Liver (tissue), 9 donors: ENCODE results near the gene RNF145. TPM values are rescaled to one million over a fixed set of nuclear protein-coding genes. Genes with fewer than 3 reads are reported as not detected.
"Not testable (repeated sequence)": the region's sequence is repeated elsewhere in the genome, so short reads cannot be mapped to it uniquely, and the experiment has no call there.

Experiments used
- DNase-seq: peaks from one replicate; pipeline ENCODE4 v3.0.0-alpha.2; 2017; ENCODE audit warnings: low spot score
- H3K27ac ChIP-seq, 2 donors: one replicate each; pipeline ENCODE4 v1.7.0; 2013; ENCODE audit warnings: inconsistent platforms in 2 of 2, low read length in 2 of 2, control low read depth in 1 of 2, low read depth in 1 of 2, mild to moderate bottlenecking in 1 of 2
- H3K27me3 ChIP-seq, 4 donors: one replicate each; pipeline versions ENCODE4 v1.6.1 to v1.7.0; 2013; ENCODE audit warnings: low read length in 3 of 4, inconsistent platforms in 1 of 4, mild to moderate bottlenecking in 1 of 4, moderate library complexity in 1 of 4; ENCODE audit not compliant: control insufficient read depth in 4 of 4, insufficient read depth in 4 of 4
- H3K36me3 ChIP-seq, 4 donors: one replicate each; pipeline versions ENCODE4 v1.6.1 to v1.7.0; 2013; ENCODE audit warnings: low read length in 3 of 4, mild to moderate bottlenecking in 3 of 4, low read depth in 1 of 4, moderate library complexity in 1 of 4; ENCODE audit not compliant: control insufficient read depth in 4 of 4, insufficient read depth in 3 of 4
- H3K4me1 ChIP-seq, 4 donors: one replicate each; pipeline versions ENCODE4 v1.6.1 to v1.7.0; 2013; ENCODE audit warnings: low read length in 3 of 4, mild to moderate bottlenecking in 3 of 4, moderate library complexity in 1 of 4; ENCODE audit not compliant: control insufficient read depth in 4 of 4, insufficient read depth in 4 of 4
- H3K4me3 ChIP-seq, 3 donors: one replicate each; pipeline versions ENCODE4 v1.6.1 to v1.7.0; 2013; ENCODE audit warnings: low read length in 3 of 3, control low read depth in 1 of 3, low read depth in 1 of 3, mild to moderate bottlenecking in 1 of 3
- H3K9ac ChIP-seq, 2 donors: one replicate each; pipeline ENCODE4 v1.7.0; 2013; ENCODE audit warnings: low read length in 2 of 2, mild to moderate bottlenecking in 2 of 2, moderate library complexity in 2 of 2, control low read depth in 1 of 2, low read depth in 1 of 2
- H3K9me3 ChIP-seq, 4 donors: one replicate each; pipeline versions ENCODE4 v1.6.1 to v1.7.0; 2013; ENCODE audit warnings: low read length in 3 of 4; ENCODE audit not compliant: control insufficient read depth in 4 of 4
- ATF3 ChIP-seq: IDR thresholded peaks from 2 replicates; pipeline ENCODE4 v1.6.1; 2016; ENCODE audit warnings: antibody characterized with exemption
- EGR1 ChIP-seq, 2 donors: IDR thresholded peaks; 2 replicates each; pipeline ENCODE4 v1.6.1; 2016 to 2018; ENCODE audit warnings: antibody characterized with exemption in 2 of 2, low read depth in 2 of 2
- FOXA1 ChIP-seq: IDR thresholded peaks from 2 replicates; pipeline ENCODE4 v1.6.1; 2016; ENCODE audit warnings: antibody characterized with exemption
- FOXA2 ChIP-seq: IDR thresholded peaks from 2 replicates; pipeline ENCODE4 v1.6.1; 2016; ENCODE audit warnings: antibody characterized with exemption
- HNF4A ChIP-seq, 2 donors: conservative IDR thresholded peaks; 2 replicates each; pipeline ENCODE4 v1.6.1; 2016; ENCODE audit warnings: antibody characterized with exemption in 2 of 2, mild to moderate bottlenecking in 2 of 2
- HNF4G ChIP-seq: IDR thresholded peaks from 2 replicates; pipeline ENCODE4 v1.6.1; 2016; ENCODE audit warnings: antibody characterized with exemption
- JUND ChIP-seq, 2 donors: IDR thresholded peaks; 2 replicates each; pipeline ENCODE4 v1.6.1; 2016; ENCODE audit warnings: antibody characterized with exemption in 2 of 2
- MAX ChIP-seq: IDR thresholded peaks from 2 replicates; pipeline ENCODE4 v1.6.1; 2016; ENCODE audit warnings: antibody characterized with exemption
- NR2F2 ChIP-seq: IDR thresholded peaks from 2 replicates; pipeline ENCODE4 v1.6.1; 2016; ENCODE audit warnings: antibody characterized with exemption
- RAD21 ChIP-seq, 2 donors: IDR thresholded peaks; 2 replicates each; pipeline ENCODE4 v1.6.1; 2016; ENCODE audit warnings: antibody characterized with exemption in 2 of 2, mild to moderate bottlenecking in 2 of 2
- REST ChIP-seq: IDR thresholded peaks from 2 replicates; pipeline ENCODE4 v1.6.1; 2016; ENCODE audit warnings: antibody characterized with exemption, mild to moderate bottlenecking
- RXRA ChIP-seq, 2 donors: IDR thresholded peaks; 2 replicates each; pipeline ENCODE4 v1.6.1; 2017 to 2018; ENCODE audit warnings: antibody characterized with exemption in 2 of 2, mild to moderate bottlenecking in 1 of 2
- SP1 ChIP-seq: IDR thresholded peaks from 2 replicates; pipeline ENCODE4 v1.6.1; 2018; ENCODE audit warnings: antibody characterized with exemption, mild to moderate bottlenecking
- TAF1 ChIP-seq: conservative IDR thresholded peaks from 2 replicates; pipeline ENCODE4 v1.6.1; 2016; ENCODE audit warnings: antibody characterized with exemption, mild to moderate bottlenecking
- YY1 ChIP-seq: IDR thresholded peaks from 2 replicates; pipeline ENCODE4 v1.6.1; 2016; ENCODE audit warnings: antibody characterized with exemption, mild to moderate bottlenecking
- ZBTB33 ChIP-seq: IDR thresholded peaks from 2 replicates; pipeline ENCODE4 v1.6.1; 2016; ENCODE audit warnings: antibody characterized with exemption
- WGBS: extraction: QIAGEN DNeasy Blood & Tissue Kit; methylation state at CpG from one replicate; pipeline ENCODE4 v1.1.7; 2013; 5-methylcytosine and 5-hydroxymethylcytosine counted together
- polyA plus RNA-seq, 2 donors: library from polyadenylated mRNA; stranded (reverse) in 1 of 2; unstranded in 1 of 2; fragments of 200-250 nt in 1 of 2; fragments of >200 nt in 1 of 2; fragmentation: Nextera tagmentation in 1 of 2; extraction: Ambion mirVana in 1 of 2; gene quantifications; one replicate each; pipeline versions ENCODE4 v1.2.1 to v1.2.3, GENCODE V29; 2013 to 2015
- total RNA-seq, 2 donors: library from RNA; depleted of rRNA; stranded (reverse); fragments of >200 nt; gene quantifications; one replicate each; pipeline ENCODE4 v1.2.3, GENCODE V29; 2014
- donor health status: healthy.
- donor health status: healthy.
- donor health status: healthy.
- donor health status: healthy.
- donor health status: healthy.

Gene RNF145
- total and polyA plus RNA-seq, 4 donors = 2.9 to 34.6 (median 11.7) TPM

- Histone ChIP-seq H3K4me3 (no peak overlapping the region), H3K36me3 (no peaks in the 10 kb centered on the region), H3K27ac (no peak overlapping the region), H3K9me3 (no peaks in the 10 kb centered on the region), H3K4me1 (no peaks in the 10 kb centered on the region), H3K9ac (no peak overlapping the region), H3K27me3 (no peaks in the 10 kb centered on the region)
- 94% methylated on average over 2 of the region's 2 CpGs for WGBS
- DNase-seq = no peak
- no peak for TF ChIP-seq SP1
- TF ChIP-seq ZBTB33 = no peak
- no peak for TF ChIP-seq HNF4G
- no peak for TF ChIP-seq RXRA (IDR thresholded peaks at IDR 0.05)
- no peak for TF ChIP-seq REST
These were observed 21.8 kb upstream of the RNF145 start for GRCh38 chr5:159231167-159231566.

- DNase-seq = no peak
- H3K9me3 ChIP-seq = no peaks in the 10 kb centered on the region
- no peaks in the 10 kb centered on the region for H3K27me3 ChIP-seq
- TF ChIP-seq EGR1 (IDR thresholded peaks at IDR 0.05; ENCODE audit: low read depth in 2 of 2) = no peak
- TF ChIP-seq HNF4A (conservative IDR thresholded peaks at IDR 0.05) = no peak
- TF ChIP-seq ATF3 = no peak
- TF ChIP-seq TAF1 = no peak
- no peak for TF ChIP-seq FOXA1
- TF ChIP-seq NR2F2 = no peak
- TF ChIP-seq SP1 = no peak
- no peak for TF ChIP-seq YY1
- no peak for TF ChIP-seq FOXA2
- no peak for TF ChIP-seq RAD21 (IDR thresholded peaks at IDR 0.05)
- TF ChIP-seq JUND (IDR thresholded peaks at IDR 0.05) = no peak
- TF ChIP-seq ZBTB33 = no peak
- TF ChIP-seq REST = no peak
- TF ChIP-seq MAX = no peak
- WGBS = 67% methylated on average over 3 of the region's 3 CpGs
- H3K36me3 ChIP-seq = no peaks in the 10 kb centered on the region
- H3K4me3 ChIP-seq = no peak overlapping the region
- H3K9ac ChIP-seq = no peak overlapping the region
- H3K4me1 ChIP-seq = no peaks in the 10 kb centered on the region
- no peak overlapping the region for H3K27ac ChIP-seq
These were observed 21.3 kb upstream of the RNF145 start for GRCh38 chr5:159230657-159231056.

GRCh38 chr5:159228097-159228496 is 18.7 kb upstream of the RNF145 start:
- H3K27me3 ChIP-seq, H3K4me3 ChIP-seq, H3K36me3 ChIP-seq, H3K9me3 ChIP-seq, H3K4me1 ChIP-seq, DNase-seq, H3K9ac ChIP-seq, H3K27ac ChIP-seq: not testable (repeated sequence)
- WGBS = 86% methylated on average over 5 of the region's 5 CpGs
